CD4-positive, alpha-beta T cell treated with Interleukin-15 for 1 hour (primary cell): ENCODE data around the gene PCGF5.
A peak's percentile ranks its signal among the peaks of the same experiment; 100 is the strongest.
"Not testable (repeated sequence)": the region's sequence is repeated elsewhere in the genome, so short reads cannot be mapped to it uniquely, and the experiment has no call there.

Source experiments
- DNase-seq: peaks from one replicate; pipeline ENCODE4 v3.0.0-alpha.2; 2020

Gene PCGF5

DNA sequence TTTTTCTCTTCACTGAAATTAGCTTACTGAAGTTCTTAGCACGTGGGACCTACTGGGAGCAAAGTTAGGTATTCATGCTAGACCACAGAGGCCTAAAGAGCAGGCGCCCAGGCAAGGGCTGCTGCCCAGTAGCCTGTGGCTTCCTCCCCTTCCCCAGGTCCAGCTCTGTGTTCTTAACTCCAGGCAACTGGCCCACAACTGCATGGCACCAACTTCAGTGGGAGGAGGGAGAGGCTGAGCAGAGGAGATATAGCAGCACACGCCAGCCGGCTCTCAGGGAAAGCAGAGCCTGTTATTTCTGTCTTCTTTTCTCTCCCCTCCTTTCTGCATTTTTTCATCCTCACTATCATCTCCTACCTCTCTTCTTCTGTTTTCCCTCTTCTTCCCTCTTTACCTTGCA lies 67.4 kb downstream of the PCGF5 start:
- no peak for DNase-seq

DNA sequence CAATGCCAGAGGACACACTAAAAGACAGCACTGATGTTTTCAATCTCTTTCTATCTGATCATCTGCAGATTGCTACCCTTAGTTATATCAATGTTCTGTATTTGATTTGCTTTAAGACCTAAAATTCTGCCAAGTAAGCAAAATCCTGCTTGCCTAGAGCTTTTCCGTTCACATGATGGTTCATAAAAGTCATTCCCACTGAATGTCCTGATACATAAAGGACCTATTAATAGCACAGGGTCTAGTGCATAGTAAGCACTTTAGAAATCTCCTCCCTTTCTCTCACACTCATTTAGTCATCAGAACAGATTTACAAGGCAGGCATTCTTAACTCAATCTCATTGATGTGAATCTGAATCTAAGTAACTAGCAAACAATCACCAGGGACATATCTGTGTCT lies 68.8 kb downstream of the PCGF5 start:
- no peak for DNase-seq

DNA sequence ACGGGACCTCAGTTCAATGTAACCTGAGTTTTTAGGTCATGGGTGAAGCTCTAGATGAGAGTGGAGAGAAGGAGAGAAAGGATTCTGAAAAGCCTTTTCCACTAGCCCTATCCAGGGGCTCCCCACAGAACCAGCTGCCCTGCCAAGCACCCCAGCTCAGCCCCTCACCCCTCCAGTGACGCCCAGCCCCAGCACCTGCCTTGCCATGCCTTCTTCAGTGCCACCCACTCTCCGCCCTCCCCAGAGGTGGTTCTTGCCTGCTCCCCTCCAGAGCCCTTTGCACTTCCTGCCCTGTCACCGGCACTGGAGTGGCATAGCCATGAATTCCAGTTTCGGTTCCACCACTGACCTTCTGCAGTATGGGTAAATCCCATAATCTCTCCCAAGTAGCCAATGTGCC lies 70.1 kb downstream of the PCGF5 start:
- no peak for DNase-seq

DNA sequence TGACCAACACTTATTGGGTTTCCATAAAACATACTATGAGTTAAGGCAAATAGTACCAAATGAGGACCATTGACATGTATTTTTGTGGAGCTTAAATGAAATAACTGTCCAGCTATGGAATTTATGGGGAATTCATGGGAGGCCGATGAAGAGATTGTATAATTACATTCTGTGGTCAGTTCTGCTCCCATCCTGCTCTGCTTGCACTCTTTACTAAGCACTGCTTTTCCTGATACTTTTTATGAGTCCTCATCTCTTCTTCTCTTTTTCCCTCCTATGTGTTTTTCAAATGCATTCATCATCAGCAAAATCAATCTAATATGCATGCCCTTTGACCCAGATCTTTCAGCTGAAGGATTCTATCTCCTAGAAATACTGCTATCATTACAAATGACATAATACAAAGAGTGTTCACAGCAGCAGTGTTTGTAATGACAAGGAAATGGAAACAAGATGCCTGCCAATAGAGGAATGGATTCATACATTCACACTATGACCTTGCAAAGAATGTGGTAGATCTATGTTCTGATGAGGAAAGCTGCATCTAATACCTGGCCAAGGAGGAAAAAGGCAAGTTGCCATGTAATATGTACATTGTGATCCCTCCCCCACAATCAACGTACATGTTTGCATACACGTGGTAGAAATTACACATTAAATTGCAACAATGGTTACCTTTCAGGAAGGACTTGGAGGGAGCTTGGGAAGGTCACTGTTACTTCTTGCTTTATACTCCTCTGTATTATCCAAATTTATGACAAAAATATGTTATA lies 73.9 kb downstream of the PCGF5 start:
- no peak for DNase-seq

DNA sequence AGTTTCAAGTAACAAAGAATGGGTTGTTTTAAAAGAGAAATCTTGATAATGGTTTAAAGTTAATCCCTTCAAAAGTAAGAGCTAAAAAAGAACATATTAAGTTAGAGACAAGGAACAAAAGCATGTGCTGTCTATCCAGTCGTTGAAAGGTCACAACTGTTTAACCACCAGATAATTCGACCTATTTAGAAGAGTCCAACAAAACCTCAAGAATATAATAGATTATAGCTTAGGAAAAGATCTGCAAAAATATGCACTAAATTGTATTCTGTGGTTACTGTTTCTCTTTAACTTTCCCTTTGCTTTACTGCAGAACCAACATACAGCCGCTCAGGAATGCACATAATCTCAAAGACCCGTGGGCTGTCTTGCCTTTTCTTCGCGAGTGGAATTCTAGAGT lies 74.9 kb downstream of the PCGF5 start:
- DNase-seq, result no peak

DNA sequence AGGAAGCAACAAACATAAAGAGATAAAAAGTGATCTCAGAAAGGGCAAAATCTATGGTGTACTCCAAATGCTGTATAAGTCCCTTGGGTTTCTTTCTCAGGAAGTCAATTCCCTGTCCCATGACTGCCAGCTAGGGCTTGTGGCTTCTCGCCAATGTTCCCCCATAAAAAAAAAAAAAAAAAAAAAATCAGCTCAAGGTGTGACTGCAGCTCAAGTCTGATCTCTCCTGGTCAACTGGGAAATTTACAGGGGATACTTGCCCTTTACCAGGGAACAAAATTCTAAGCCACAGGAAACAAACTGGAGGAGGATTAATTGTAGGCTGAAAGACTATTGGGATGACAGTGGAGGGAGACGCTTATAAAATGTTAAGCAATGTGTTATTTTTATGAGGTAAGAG lies 76.0 kb downstream of the PCGF5 start:
- no peak for DNase-seq

DNA sequence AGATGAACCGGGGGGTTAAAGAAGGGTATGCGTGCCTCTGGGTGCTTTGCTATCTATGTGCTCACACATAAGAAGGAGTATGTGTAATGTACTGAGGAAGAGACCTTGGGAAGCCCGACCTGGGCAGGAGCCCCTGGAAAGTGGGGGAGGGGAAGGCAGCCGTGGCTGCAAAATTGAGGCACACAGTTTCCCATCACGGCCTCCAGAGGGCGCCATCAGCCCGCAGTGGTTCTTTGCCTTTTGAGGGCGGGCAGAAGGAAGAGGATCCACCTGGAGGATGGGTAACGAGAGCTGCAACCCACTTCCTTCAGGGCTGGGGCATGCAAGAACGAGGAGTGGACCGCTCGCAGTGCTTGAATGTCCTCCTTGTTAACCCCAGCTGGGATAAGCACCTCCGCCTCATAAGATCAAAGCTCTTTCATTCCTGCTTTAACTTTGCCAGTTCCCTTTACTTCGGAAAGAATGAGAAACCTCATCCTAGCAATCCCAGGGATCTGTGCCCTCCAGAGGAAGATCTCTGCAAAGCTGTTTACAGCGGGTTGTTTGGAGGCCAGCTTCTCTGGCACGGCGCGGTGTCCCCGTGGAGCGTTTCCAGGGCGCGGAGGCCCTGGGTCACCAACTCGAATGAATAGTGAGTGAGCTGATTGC lies 77.9 kb downstream of the PCGF5 start:
- peak; percentile 63 for DNase-seq

DNA sequence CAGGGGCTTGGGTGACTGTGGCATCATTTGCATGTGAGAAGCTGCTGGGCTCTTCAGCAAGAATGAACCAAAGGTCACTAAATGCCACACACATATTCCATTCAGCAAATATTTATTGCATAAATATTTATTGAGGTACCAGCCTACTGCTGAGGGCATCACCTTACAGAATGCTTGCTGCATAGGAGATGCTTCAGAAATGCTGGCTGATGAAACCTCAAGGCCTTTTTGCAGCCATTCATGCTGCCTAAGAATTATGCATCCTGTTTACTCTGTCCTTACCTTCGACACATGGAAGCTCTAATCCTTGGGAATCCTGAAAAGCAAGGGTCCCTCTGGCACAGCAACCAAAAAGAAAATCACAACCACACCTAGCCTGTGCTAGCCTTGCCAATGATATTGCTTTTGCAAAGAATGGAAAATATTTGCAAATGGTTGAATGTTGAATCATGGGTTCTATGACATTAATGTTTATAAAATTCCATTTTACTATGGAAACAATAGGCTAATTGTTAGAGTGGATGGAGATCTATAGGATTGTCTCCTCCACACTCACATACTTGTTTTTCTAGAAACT lies 79.6 kb downstream of the PCGF5 start:
- no peak for DNase-seq

DNA sequence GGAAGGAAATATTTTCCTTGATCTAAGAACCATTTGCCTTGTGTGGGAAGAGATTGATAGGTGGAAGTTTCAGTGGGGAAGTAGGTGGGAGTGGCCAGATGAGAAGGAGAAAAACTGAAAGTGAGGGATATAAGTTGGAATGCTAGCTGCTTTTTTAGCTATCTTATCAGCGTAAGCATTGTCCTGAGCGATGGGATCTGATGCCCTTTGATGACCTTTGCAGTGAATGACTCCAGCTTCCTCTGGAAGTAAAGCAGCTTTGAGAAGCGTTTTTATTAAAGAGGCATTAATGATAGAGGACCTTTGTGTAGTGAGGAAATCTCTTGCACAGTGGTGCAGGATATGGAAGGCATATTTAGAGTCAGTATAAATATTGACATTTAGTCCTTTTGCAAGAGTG lies 82.5 kb downstream of the PCGF5 start:
- not testable (repeated sequence) for DNase-seq

DNA sequence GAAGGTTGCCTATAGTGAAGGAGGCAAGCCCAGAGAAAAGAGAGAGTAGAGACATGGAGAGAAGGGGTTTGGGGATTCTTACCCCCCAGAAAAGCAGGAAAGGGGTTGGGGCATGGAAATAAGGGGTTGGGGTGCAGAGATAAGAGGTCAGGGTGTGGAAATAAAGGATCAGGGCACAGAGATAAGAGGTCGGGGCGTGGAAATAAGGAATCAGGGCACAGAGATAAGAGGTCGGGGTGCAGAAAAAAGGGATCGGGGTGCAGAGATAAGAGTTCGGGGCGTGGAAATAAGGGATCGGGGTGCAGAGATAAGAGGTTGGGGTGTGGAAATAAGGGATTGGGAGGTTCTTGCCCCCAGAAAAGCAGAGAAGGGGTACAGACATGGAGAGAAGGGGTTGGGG lies 85.5 kb downstream of the PCGF5 start:
- not testable (repeated sequence) for DNase-seq

DNA sequence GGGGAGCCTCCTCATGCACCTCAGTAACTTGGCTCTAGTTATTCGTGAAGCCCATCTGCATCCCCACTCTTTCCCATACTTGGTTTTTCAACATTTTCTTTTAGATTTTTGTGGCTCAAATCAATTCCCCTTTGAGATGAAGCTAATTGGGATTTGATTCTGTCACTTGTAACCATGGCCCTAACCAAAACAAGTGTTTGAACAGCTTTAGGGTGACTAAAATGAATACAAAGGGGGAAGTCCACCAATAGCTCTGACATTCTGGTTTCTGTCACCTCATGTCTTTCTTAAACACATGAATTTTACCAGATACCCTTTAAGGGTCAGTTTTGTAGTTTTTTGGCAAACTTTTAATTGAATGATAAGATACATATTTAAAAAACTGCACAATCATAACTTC lies 87.0 kb downstream of the PCGF5 start:
- DNase-seq, result no peak

DNA sequence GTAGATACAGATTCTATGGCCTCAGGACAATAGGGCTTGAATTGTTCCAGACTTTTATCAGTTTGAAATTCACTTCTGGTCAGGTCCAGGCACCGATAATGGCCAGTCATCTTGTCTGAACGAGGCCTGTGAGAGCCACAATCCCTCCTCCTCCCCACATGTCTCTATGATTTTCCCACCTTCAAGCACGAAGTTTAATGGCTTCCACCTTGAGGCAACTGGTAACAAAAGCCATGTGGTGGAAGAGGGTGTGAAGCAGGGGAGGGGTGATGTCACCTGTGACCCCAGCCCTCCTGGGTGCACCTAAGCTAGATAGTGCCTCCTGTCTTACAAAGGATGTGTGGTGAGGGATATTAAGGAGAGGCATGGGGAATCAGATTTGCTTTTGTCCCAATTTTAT lies 89.2 kb downstream of the PCGF5 start:
- no peak for DNase-seq

DNA sequence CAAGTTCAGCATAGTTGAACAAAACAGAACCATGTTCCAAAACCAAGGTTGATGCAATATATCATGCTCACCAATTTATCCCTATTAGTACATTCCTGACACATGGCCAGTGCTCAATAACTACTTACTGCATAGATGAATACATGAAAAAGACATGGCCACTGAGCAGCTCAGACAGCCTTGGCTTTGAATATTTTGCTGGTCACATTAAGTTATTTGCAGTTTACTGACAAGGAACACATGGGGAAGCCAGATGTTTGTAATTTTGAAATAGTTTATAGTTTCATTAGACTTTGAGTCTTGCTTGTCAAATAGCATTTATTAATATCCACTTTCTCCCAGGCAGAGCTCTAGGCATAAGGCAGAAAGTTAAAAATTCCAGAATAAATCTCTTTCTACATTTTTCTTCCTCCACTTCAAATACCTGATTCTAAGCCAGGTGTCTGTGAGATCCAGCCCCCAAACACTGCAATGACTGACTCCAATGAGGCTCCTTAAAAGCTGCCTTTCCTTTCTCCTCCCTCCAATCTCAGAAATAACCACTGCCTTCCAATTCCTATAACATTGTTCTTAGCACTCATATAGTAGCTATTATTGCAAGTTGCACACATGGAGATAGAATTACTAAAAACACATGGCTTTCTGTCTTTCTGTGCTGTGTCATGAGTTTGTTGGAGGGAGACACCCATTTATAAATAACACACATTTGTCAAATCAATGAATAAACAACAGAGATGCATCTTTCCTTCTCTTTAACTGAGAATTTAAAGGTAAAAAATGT lies 91.3 kb downstream of the PCGF5 start:
- no peak for DNase-seq

DNA sequence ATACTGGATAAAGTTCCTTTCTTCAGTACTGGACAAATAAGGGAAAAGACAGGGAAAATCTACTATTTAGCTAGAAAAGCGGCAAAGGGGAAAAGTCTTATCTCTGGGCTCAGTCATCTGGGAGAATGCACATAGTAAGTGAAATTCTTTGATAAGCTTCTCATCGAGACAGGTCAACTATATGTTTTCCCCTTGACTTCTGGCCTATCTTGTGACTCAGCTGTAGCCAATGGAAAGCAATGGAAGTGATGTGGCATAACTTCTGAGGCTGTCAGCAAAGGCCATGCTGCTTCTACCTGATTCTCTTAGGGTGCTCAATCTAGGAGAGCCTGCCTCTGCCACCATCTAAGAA lies 91.9 kb downstream of the PCGF5 start:
- DNase-seq, result no peak

DNA sequence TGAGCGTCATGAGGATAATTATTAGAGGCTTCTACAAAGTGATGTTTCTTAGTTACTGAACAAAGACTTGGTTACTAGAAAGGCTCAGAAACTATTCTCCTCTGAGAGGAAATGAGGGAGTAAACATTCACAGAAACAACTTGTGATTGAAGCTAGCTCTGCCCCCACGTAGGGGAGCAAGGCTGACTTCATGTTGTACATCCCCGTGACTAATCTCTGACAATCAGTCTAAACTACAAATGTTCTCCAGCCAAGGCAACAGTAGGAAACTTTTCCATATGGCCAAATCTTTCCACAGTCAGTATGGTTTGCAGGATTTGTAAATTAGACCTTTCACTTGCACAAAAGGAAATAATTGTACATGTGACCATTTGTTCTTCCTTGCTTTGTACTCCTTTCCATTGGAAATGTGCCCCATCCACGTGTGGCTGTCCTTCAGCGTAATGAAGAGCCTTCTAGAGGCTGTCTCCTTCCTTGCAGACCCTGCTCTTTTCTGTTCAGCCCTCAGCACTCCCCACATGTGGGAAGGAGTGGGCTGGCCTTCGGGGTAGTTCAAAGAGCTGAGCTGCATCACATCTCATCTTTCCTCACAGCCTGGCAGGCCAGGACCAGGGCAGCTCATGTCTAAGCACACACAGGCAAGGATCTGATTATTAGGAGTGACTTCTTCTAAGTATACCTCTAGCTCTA lies 93.5 kb downstream of the PCGF5 start:
- DNase-seq, result no peak

DNA sequence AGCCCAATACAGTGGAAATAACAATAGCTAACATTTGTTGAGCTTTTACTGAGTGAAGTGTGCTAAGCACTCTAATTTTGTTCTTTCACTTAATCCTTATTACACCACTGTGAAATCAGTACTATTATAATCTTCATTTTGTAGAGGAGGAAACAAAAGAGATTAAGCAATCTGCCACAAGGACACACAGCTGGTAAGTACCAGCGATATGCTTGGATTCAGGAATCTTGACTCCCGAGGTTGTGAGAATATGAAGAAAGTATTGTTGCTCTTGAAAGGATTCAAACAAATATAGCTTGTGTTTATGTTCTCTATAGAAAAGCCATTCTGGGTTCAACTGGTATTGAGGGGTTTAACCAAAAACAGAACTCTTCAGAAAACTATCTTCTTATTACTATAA lies 96.0 kb downstream of the PCGF5 start:
- DNase-seq, result no peak

DNA sequence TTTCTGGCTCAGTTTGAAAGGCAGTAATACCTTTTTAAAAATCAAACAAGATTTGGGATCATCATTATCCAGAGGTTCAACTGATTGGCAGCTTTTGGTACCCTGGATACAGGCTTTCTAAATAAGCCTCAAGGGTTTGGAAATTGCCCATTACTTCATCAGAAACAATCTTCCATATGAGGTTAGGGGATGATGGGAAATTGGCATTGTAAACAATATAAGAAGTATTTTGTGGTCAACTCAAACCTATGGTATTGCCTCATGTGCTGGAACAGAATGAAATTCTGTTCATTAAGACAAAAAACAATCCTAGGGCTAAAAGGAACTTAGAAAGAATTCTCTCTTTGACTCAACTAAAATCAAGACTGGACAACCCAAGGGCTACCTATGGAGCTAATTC lies 97.1 kb downstream of the PCGF5 start:
- no peak for DNase-seq

DNA sequence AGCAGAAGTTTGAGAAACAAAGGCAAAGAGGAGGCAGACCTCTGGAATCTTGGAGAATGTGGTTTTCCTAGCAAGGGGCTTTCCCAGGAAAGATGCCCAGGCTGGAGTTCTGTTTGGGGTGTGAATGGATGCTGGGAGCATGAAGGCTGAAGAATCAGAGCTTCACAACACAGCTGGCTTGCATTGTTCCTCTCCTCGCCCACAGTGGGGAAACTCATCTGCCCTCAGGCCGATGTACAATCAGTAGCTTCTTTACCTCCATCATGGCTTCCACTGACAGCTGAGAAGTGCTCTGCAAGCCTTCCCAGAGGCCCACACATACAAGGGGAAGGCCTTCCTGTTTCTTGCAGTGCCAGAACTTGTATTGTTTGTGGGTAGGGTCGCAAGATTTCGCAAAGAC lies 98.9 kb downstream of the PCGF5 start:
- DNase-seq, result no peak

DNA sequence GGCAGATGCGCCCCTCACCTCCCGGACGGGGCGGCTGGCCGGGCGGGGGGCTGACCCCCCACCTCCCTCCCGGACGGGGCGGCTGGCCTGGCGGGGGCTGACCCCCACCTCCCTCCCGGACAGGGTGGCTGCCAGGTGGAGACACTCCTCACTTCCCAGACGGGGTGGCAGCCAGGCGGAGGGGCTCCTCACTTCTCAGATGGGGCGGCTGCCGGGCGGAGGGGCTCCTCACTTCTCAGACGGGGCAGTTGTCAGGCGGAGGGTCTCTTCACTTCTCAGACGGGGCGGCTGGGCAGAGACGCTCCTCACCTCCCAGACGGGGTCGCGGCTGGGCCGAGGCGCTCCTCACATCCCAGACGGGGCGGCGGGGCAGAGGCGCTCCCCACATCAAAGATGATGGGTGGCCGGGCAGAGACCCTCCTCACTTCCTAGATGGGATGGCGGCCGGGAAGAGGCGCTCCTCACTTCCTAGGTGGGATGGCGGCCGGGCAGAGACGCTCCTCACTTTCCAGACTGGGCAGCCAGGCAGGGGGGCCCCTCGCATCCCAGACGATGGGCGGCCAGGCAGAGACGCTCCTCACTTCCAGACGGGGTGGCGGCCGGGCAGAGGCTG lies 102.9 kb downstream of the PCGF5 start:
- DNase-seq, result not testable (repeated sequence)

DNA sequence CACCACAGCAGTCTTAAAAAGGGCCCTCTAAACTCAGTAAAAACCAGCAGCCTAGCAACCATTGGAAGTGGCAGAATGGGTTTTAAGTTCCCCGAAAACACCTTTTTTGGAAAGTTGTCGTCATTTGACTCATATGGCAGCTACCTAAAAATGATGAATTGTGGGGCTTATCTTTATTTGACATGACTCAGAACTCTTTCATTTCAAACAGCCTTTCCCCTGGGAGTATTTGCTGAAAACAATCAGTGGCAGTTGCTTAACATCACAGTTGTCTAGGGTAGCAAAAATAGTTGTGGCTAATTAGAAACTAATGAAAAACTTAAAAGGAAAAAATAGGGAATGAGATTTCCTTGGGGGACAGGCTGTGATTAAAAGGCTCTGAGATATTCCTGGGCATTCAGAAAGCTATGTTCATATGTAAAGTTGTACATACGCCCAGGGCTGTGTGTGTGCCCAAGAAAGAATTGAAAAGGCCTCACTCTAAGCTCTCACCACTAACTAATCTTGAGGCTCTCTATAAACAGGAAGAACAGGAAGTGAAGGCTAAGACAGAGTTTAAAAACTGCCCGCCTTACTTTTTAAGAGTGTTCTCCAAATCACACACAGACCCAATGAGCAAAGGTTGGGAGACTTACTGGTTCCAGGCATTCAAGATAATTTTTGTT lies 108.0 kb downstream of the PCGF5 start:
- no peak for DNase-seq
